Renal pelvis (tissue), 4 donors: ENCODE data around the gene SLC38A10. TPM values are rescaled to one million over a fixed set of nuclear protein-coding genes. Genes with fewer than 3 reads are reported as not detected.

ENCODE experiments used
- DNase-seq: peaks from one replicate; pipeline ENCODE4 v3.0.0-alpha.2; 2013
- polyA plus RNA-seq, 3 donors: library from polyadenylated mRNA; unstranded; fragments of 120-200 nt; gene quantifications; one replicate each; pipeline ENCODE4 v1.2.1, GENCODE V29; 2013; ENCODE audit not compliant: insufficient read length in 3 of 3

The SLC38A10 gene
- polyA plus RNA-seq, 3 donors: 66.8 to 82.5 (median 71.3) TPM

- DNase-seq: no peak
Measured at GRCh38 chr17:81209141-81209540, 86.0 kb downstream of the SLC38A10 start.

GRCh38 chr17:81208651-81209050 lies 86.5 kb downstream of the SLC38A10 start:
- DNase-seq: no peak

GRCh38 chr17:81207610-81208581 lies 87.2 kb downstream of the SLC38A10 start:
- DNase-seq: no peak

- DNase-seq: no peak
Measured at GRCh38 chr17:81206657-81207056, 88.5 kb downstream of the SLC38A10 start.

- no peak for DNase-seq
Measured at GRCh38 chr17:81206166-81206565, 88.9 kb downstream of the SLC38A10 start.

- DNase-seq: no peak
Measured at GRCh38 chr17:81204578-81204977, 90.5 kb downstream of the SLC38A10 start.

GRCh38 chr17:81203136-81203535 lies 92.0 kb downstream of the SLC38A10 start:
- no peak for DNase-seq

GRCh38 chr17:81202318-81202717 lies 92.8 kb downstream of the SLC38A10 start:
- no peak for DNase-seq

GRCh38 chr17:81200695-81201580 lies 94.2 kb downstream of the SLC38A10 start:
- DNase-seq: peak; percentile 24

GRCh38 chr17:81200201-81200600 lies 94.9 kb downstream of the SLC38A10 start:
- DNase-seq: no peak

GRCh38 chr17:81199482-81199830 lies 95.7 kb downstream of the SLC38A10 start:
- DNase-seq: no peak

GRCh38 chr17:81198826-81199481 lies 96.2 kb downstream of the SLC38A10 start:
- DNase-seq: no peak

GRCh38 chr17:81197831-81198490 lies 97.1 kb downstream of the SLC38A10 start:
- no peak for DNase-seq

- DNase-seq: no peak
Measured at GRCh38 chr17:81197409-81197795, 97.7 kb downstream of the SLC38A10 start.

- no peak for DNase-seq
Measured at GRCh38 chr17:81196505-81197408, 98.3 kb downstream of the SLC38A10 start.

- no peak for DNase-seq
Measured at GRCh38 chr17:81195941-81196495, 99.1 kb downstream of the SLC38A10 start.
